Activated T-cell treated with anti-CD3 and anti-CD28 coated beads, Interleukin-2, amount 50 U/mL, for 72 hours (primary cell): Measurements from ENCODE around the gene LYRM7. TPM values are rescaled to one million over a fixed set of nuclear protein-coding genes. Genes with fewer than 3 reads are reported as not detected.
"Not testable (repeated sequence)": the region's sequence is repeated elsewhere in the genome, so short reads cannot be mapped to it uniquely, and the experiment has no call there.

Source experiments
- ATAC-seq, 2 donors: fragments of 150-1000 bp; cut with Tn5 transposase; replicated peaks in 1 of 2; 2 replicates each; pipeline ENCODE4 v1.10.0; 2021; ENCODE audit warnings: moderate library complexity in 2 of 2, mild to moderate bottlenecking in 1 of 2
- DNase-seq, 2 donors: peaks; one replicate each; pipeline ENCODE4 v3.0.0; 2021 to 2022; ENCODE audit warnings: mixed read lengths in 1 of 2
- H3K27ac Mint-ChIP-seq: one replicate; pipeline ENCODE4 v1.8.0; 2022; ENCODE audit warnings: mild to moderate bottlenecking, moderate library complexity, mixed read lengths
- H3K27me3 Mint-ChIP-seq: one replicate; pipeline ENCODE4 v1.8.0; 2022; ENCODE audit warnings: low read depth, mixed read lengths
- H3K36me3 Mint-ChIP-seq, 2 donors: one replicate each; pipeline ENCODE4 v1.8.0; 2022; ENCODE audit warnings: mixed read lengths in 2 of 2, mild to moderate bottlenecking in 1 of 2; ENCODE audit not compliant: insufficient read depth in 2 of 2
- H3K4me1 Mint-ChIP-seq: one replicate; pipeline ENCODE4 v1.8.0; 2022; ENCODE audit warnings: low read depth, mixed read lengths
- H3K4me3 Mint-ChIP-seq, 2 donors: one replicate each; pipeline ENCODE4 v1.8.0; 2022; ENCODE audit warnings: mild to moderate bottlenecking in 2 of 2, mixed read lengths in 2 of 2, moderate library complexity in 2 of 2
- H3K9me3 Mint-ChIP-seq, 2 donors: one replicate each; pipeline ENCODE4 v1.8.0; 2022; ENCODE audit warnings: mixed read lengths in 2 of 2
- total RNA-seq, 2 donors: library from RNA; stranded (reverse); gene quantifications; one replicate each; pipeline ENCODE4 v1.2.3, GENCODE V29; 2022

The LYRM7 gene
- total RNA-seq, 2 donors from 2014 or later = 12.4 to 16.0 TPM

DNA sequence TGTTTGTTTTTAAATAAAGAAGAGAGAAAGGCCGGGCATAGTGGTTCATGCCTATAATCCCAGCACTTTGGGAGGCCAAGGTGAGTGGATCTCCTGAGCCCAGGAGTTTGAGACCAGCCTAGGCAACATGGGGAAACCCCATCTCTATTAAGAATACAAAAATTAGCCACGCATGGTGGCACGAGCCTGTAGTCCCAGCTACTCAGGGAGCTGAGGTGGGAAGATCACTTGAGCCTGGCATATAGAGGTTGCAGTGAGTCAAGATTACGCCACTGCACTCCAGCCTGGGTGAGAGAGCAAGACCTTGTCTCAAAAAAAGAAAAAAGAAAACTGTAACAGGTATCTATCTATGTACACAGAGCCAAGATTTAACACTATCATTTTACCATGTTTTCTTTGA lies 58.9 kb downstream of the LYRM7 start:
- Mint-ChIP-seq H3K27ac (no peak overlapping the region), H3K36me3 (no peaks in the 10 kb centered on the region), H3K4me3 (no peak overlapping the region), H3K9me3 (no peaks in the 10 kb centered on the region), H3K4me1 (peaks cover 15% of the 10 kb centered on the region), H3K27me3 (no peaks in the 10 kb centered on the region)
- no peak for ATAC-seq
- DNase-seq = no peak

DNA sequence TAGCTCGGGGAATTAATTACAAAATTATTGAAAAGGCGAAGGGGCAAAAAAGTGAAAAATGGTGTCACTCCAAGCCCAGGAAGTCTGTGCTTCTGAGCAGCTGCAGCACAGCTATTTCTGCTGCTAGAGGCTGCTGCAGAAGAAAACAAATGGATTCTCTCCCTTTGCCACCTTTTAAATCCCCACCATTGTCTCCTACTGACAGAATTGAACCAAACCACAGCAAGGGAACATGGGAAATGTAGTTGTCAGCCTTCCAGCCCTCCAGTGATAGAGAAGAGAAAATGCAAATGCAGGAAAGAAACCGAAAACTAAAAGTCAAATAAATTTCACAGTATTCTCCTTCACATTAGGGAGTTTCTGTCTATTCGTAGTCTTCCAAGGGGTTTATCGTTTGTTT lies 59.7 kb downstream of the LYRM7 start:
- Mint-ChIP-seq H3K4me1 (peaks cover 15% of the 10 kb centered on the region), H3K27ac (no peak overlapping the region), H3K9me3 (no peaks in the 10 kb centered on the region), H3K4me3 (no peak overlapping the region), H3K27me3 (no peaks in the 10 kb centered on the region), H3K36me3 (no peaks in the 10 kb centered on the region)
- ATAC-seq = no peak
- DNase-seq = no peak

DNA sequence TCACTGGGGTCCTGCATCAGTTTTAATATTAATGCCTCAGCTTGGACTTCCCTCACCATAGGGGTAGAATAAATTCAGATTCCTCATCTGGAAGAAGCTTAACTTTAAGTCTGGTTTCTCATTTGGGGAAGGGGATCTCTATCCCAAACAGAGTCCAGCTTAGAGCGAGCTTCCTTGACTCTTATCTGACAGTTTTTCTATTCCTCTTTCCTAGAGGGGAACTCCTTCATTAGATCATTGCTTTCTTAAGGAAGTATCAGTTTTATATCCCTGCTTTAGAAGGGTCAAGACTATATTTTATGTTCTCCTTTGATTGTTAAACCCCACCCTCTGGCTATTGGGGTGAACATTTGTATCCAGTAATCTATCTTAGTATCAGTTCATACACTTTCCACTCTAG lies 68.9 kb downstream of the LYRM7 start:
- Mint-ChIP-seq H3K9me3 (peaks cover 0 to 1% of the 10 kb centered on the region in 2 donors), H3K4me3 (no peak overlapping the region), H3K4me1 (peaks cover 9% of the 10 kb centered on the region), H3K27ac (no peak overlapping the region), H3K27me3 (no peaks in the 10 kb centered on the region), H3K36me3 (no peaks in the 10 kb centered on the region)
- ATAC-seq = no peak
- no peak for DNase-seq

DNA sequence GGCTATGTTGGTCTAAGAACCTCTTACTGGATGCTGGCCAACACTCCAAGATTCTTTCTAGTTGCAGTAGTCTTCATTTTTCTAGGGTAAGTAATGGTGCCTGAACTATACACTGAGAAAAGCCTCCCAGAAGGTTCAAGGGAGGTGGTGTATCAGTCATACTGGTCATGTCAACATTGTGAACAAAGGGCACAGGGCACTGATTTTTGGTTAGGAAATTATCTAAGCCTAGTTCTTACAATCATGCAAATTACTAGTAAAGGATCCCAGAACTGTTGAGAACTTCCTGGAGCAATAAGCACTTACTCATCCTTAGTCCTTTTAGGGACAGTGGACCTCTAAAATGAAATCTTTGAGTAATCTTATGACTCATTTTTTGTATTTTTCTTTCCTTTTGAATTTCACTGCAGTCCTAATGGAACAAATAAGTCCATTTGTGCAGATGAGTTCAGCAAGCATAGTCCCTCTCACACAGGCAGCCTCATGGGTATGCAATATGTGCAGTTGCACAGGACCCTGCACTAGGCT lies 72.0 kb downstream of the LYRM7 start:
- DNase-seq (no peak), ATAC-seq (peak; percentile 81 to 89)
- H3K36me3 Mint-ChIP-seq = peaks cover 4 to 8% of the 10 kb centered on the region in 2 donors
- peaks cover 9% of the 10 kb centered on the region for H3K4me1 Mint-ChIP-seq
- H3K4me3 Mint-ChIP-seq = no peak overlapping the region
- H3K27ac Mint-ChIP-seq = no peak overlapping the region
- peaks cover 3 to 4% of the 10 kb centered on the region in 2 donors for H3K9me3 Mint-ChIP-seq
- H3K27me3 Mint-ChIP-seq = no peaks in the 10 kb centered on the region

DNA sequence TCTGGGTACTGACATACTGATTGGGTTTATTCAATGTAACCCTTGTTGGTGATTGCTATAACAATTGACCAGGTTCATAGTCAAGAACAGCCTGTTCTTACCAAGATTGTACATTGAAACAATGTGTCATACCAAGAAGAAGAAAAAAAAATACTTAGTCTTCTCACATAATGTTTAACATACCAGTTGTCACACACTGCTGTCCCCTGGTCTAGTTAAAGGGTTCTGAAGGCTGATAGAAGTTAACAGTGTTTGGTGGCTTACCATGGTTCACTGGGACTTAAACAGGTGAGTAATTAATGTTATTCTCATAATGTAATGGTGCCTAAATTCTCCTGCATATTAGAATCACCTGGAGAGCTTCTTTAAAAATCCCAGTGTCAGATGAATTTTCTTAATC lies 74.6 kb downstream of the LYRM7 start:
- no peaks in the 10 kb centered on the region for H3K27me3 Mint-ChIP-seq
- H3K36me3 Mint-ChIP-seq = peaks cover 4 to 8% of the 10 kb centered on the region in 2 donors

DNA sequence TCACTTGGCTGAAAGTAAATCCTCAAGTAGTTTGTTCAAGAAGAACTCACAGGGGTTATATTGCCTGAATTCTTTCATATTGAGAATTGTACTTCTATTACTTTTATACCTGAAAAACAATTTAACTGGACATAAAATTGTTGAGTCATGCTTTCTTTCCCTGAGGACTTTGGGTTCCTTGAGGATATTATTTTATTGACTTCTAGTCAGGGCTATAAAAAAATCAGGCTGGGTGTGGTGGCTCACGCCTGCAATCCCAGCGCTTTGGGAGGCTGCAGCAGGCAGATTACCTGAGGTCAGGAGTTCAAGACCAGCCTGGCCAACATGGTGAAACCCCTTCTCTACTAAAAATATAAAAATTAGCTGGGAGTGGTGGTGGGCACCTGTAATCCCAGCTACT lies 75.2 kb downstream of the LYRM7 start:
- Mint-ChIP-seq H3K4me1 (peaks cover 30% of the 10 kb centered on the region), H3K4me3 (no peak overlapping the region), H3K36me3 (peaks cover 4 to 8% of the 10 kb centered on the region in 2 donors), H3K27me3 (no peaks in the 10 kb centered on the region), H3K9me3 (peaks cover 3 to 4% of the 10 kb centered on the region in 2 donors), H3K27ac (no peak overlapping the region)
- DNase-seq (no peak), ATAC-seq (no peak)

More for the DNA sequence above, 74.6 kb downstream of the LYRM7 start:
- Mint-ChIP-seq H3K27ac (peak overlapping the region; percentile 33), H3K4me3 (no peak overlapping the region), H3K4me1 (peaks cover 24% of the 10 kb centered on the region), H3K9me3 (peaks cover 3 to 4% of the 10 kb centered on the region in 2 donors)
- DNase-seq (no peak), ATAC-seq (no peak)

DNA sequence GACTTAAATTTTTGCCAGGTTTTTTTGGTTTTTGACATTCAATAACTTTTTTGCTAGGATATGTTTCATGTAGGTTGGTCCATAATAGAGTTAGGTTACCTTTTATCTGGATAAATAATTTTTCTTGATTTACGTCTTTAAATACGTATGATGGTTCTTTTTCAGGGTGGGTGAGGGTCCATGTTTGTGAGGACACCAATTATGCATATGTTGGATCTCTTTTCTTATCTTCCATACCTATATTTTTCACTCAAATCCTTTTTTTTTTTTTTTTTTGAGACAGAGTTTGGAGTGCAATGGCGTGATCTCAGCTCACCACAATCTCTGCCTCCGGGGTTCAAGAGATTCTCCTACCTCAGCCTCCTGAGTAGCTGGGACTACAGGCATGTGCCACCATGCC lies 75.8 kb downstream of the LYRM7 start:
- Mint-ChIP-seq H3K27ac (no peak overlapping the region), H3K4me3 (no peak overlapping the region), H3K4me1 (peaks cover 35% of the 10 kb centered on the region), H3K27me3 (no peaks in the 10 kb centered on the region), H3K9me3 (peaks cover 3 to 4% of the 10 kb centered on the region in 2 donors), H3K36me3 (peaks cover 4 to 8% of the 10 kb centered on the region in 2 donors)
- ATAC-seq = no peak
- no peak for DNase-seq

DNA sequence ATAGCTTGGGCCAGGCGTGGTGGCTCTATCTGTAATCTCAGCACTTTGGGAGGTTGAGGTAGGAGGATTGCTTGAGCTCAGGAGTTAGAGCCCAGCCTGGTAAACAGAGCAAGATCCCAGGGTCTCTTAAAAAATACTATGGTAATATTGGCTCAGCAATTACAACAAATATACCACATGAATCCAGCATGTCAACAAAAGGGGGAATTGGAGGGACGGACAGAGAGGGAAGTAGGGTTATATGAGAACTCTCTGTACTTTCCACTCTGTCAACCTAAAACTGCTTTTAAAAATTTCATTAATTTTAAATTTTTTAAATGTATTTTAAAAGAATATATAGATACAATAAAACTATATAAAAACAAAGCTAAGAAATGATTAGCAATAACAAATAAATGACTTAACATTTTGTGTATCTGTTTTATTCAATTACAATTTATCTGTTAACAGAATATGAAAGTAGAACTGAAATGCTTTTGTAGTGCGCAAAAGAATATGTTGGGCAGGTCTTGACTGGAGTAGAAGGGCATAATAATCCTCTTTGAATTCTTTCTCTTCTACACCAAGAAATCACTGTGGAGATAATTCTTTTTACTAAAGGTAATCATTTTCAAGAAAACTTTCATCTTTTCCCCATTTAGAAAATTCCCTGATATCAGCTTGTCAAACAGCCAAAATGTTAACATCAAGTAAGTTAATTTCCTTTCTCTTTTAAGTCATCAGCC lies 80.2 kb downstream of the LYRM7 start:
- ATAC-seq (no peak), DNase-seq (no peak)
- Mint-ChIP-seq H3K4me1 (peaks cover 68% of the 10 kb centered on the region), H3K4me3 (peak overlapping the region; percentile 67 to 95), H3K27ac (peak overlapping the region; percentile 98), H3K9me3 (peaks cover 0 to 2% of the 10 kb centered on the region in 2 donors), H3K36me3 (peaks cover 5 to 7% of the 10 kb centered on the region in 2 donors), H3K27me3 (no peaks in the 10 kb centered on the region)

DNA sequence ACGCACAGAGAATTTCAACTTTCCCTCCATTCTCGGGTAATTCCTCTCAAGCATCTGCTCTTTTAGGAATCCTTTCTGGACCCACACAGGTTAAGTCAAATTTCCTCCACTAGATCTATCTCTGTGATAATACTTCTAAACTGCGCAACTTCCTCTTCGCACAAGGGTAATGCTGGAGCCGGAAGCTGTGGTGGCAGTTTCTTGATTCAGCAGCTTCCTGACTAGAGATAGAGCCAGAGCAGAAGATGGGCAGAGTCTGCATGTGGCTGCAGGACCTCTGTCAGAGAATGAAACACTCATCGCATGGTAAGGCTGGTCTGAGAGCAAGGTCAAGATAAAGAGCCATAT lies 82.1 kb downstream of the LYRM7 start:
- peak; percentile 64 to 71 for ATAC-seq
- peak overlapping the region; percentile 91 to 95 for H3K4me3 Mint-ChIP-seq
- peaks cover 1 to 7% of the 10 kb centered on the region in 2 donors for H3K36me3 Mint-ChIP-seq
- peak overlapping the region; percentile 98 for H3K27ac Mint-ChIP-seq
- H3K9me3 Mint-ChIP-seq = no peaks in the 10 kb centered on the region
- DNase-seq = peak; percentile 76 to 78
- H3K4me1 Mint-ChIP-seq = peaks cover 85% of the 10 kb centered on the region
- H3K27me3 Mint-ChIP-seq = no peaks in the 10 kb centered on the region

DNA sequence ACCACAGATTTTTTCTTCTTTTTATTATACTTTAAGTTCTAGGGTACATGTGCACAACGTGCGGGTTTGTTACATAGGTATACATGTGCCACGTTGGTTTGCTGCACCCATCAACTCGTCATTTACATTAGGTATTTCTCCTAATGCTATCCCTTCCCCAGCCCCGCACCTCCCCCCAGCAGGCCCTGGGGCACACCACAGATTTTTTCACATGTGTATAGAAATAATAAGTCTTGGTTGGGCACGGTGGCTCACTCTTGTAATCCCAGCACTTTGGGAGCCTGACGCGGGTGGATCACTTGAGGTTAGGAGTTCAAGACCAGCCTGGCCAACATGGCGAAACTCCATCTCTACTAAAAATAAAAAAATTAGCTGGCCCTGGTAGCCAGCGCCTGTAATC lies 83.3 kb downstream of the LYRM7 start:
- not testable (repeated sequence) for H3K9me3 Mint-ChIP-seq, H3K27me3 Mint-ChIP-seq, ATAC-seq, DNase-seq
- peaks cover 1 to 15% of the 10 kb centered on the region in 2 donors for H3K36me3 Mint-ChIP-seq
- H3K4me3 Mint-ChIP-seq = peak overlapping the region; percentile 92 to 95
- peaks cover 96% of the 10 kb centered on the region for H3K4me1 Mint-ChIP-seq
- peak overlapping the region; percentile 98 for H3K27ac Mint-ChIP-seq

DNA sequence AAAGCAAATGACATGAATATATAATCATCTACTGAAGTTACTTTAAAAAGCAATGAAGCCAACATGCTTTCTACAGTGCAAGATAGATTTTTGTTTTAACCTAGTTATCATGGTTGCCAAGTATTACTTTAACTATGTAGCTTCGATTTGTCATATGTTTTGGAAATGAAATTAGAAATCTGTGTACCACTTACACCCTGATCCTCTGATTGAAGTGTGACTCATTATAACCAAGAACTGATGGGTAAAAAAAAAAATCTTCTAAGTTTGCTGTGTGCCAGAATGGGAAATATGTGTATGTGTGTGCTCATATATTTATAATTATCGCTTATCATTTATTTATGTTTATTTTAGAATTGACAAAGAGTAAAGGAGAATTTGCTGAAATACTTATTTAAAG lies 84.0 kb downstream of the LYRM7 start:
- Mint-ChIP-seq H3K4me3 (peak overlapping the region; percentile 92 to 95), H3K27ac (peak overlapping the region; percentile 98), H3K27me3 (no peaks in the 10 kb centered on the region), H3K36me3 (peaks cover 1 to 15% of the 10 kb centered on the region in 2 donors), H3K4me1 (peaks cover 96% of the 10 kb centered on the region), H3K9me3 (no peaks in the 10 kb centered on the region)
- DNase-seq = no peak
- peak; percentile 49 to 62 for ATAC-seq
